ENCODE data around the gene CDH4.

CDH4 gene

GRCh38 chr20:61253264-61253639 is 1.2 kb downstream of the CDH4 start:
- DNase-seq (ENCODE audit: low read depth) = peak; percentile 18
- H3K4me3 ChIP-seq (replicated peaks; ENCODE audit: low read depth, low read length) = peak overlapping the region; percentile 34
- TF ChIP-seq CTCF (IDR thresholded peaks at IDR 0.05; ENCODE audit: low read length, missing control alignments) = no peak

- DNase-seq (ENCODE audit: low read depth) = no peak
- no peak for TF ChIP-seq CTCF (IDR thresholded peaks at IDR 0.05; ENCODE audit: low read length, missing control alignments)
- H3K4me3 ChIP-seq (replicated peaks; ENCODE audit: low read depth, low read length) = peak overlapping the region; percentile 34
Measured at GRCh38 chr20:61253640-61254511, 1.8 kb downstream of the CDH4 start.

GRCh38 chr20:61254881-61255626 is 3.0 kb downstream of the CDH4 start:
- no peak overlapping the region for H3K4me3 ChIP-seq (replicated peaks; ENCODE audit: low read depth, low read length)
- TF ChIP-seq CTCF (IDR thresholded peaks at IDR 0.05; ENCODE audit: low read length, missing control alignments) = no peak
- peak; percentile 23 for DNase-seq (ENCODE audit: low read depth)

- no peak overlapping the region for H3K4me3 ChIP-seq (replicated peaks; ENCODE audit: low read depth, low read length)
- TF ChIP-seq CTCF (IDR thresholded peaks at IDR 0.05; ENCODE audit: low read length, missing control alignments) = no peak
- DNase-seq (ENCODE audit: low read depth) = no peak
Measured at GRCh38 chr20:61256365-61256764, 4.3 kb downstream of the CDH4 start.

- no peak for TF ChIP-seq CTCF (IDR thresholded peaks at IDR 0.05; ENCODE audit: low read length, missing control alignments)
- H3K4me3 ChIP-seq (replicated peaks; ENCODE audit: low read depth, low read length) = no peak overlapping the region
- DNase-seq (ENCODE audit: low read depth) = no peak
Measured at GRCh38 chr20:61256824-61257223, 4.8 kb downstream of the CDH4 start.

GRCh38 chr20:61257611-61258010 is 5.5 kb downstream of the CDH4 start:
- TF ChIP-seq CTCF (IDR thresholded peaks at IDR 0.05; ENCODE audit: low read length, missing control alignments) = no peak
- no peak overlapping the region for H3K4me3 ChIP-seq (replicated peaks; ENCODE audit: low read depth, low read length)
- DNase-seq (ENCODE audit: low read depth) = no peak
